Lung (tissue), 12 donors: ENCODE results near the gene PLA2G7. TPM values are rescaled to one million over a fixed set of nuclear protein-coding genes. Genes with fewer than 3 reads are reported as not detected.

Experiments
- ATAC-seq: fragments of 200-7000 bp; cut with Tn5 transposase; one replicate; pipeline ENCODE4 v1.9.1; 2020; ENCODE audit warnings: moderate number of reproducible peaks; ENCODE audit not compliant: insufficient read depth, low FRiP score
- DNase-seq, 3 donors: peaks; one replicate each; pipeline ENCODE4 v3.0.0-alpha.2; 2013 to 2017
- H3K27ac ChIP-seq, 2 donors: one replicate each; pipeline ENCODE4 v1.5.1; 2013; ENCODE audit warnings: mild to moderate bottlenecking in 2 of 2, moderate library complexity in 2 of 2, control low read depth in 1 of 2, inconsistent platforms in 1 of 2, low read depth in 1 of 2, low read length in 1 of 2
- H3K27me3 ChIP-seq, 3 donors: one replicate each; pipeline ENCODE4 v1.5.1; 2013; ENCODE audit warnings: low read length in 2 of 3; ENCODE audit not compliant: control insufficient read depth in 3 of 3, insufficient read depth in 3 of 3
- H3K36me3 ChIP-seq, 4 donors: one replicate each; pipeline ENCODE4 v1.5.1; 2013; ENCODE audit warnings: low read length in 4 of 4, mild to moderate bottlenecking in 1 of 4, moderate library complexity in 1 of 4; ENCODE audit not compliant: control insufficient read depth in 4 of 4, insufficient read depth in 4 of 4
- H3K4me1 ChIP-seq, 5 donors: one replicate each; pipeline ENCODE4 v1.5.1; 2013; ENCODE audit warnings: low read length in 5 of 5, mild to moderate bottlenecking in 2 of 5, moderate library complexity in 1 of 5; ENCODE audit not compliant: control insufficient read depth in 5 of 5, insufficient read depth in 5 of 5
- H3K4me3 ChIP-seq: one replicate; pipeline ENCODE4 v1.5.1; 2013; ENCODE audit warnings: mild to moderate bottlenecking, control low read depth, moderate library complexity
- H3K9ac ChIP-seq, 2 donors: one replicate each; pipeline ENCODE4 v1.5.1; 2013; ENCODE audit warnings: low read length in 2 of 2, control low read depth in 1 of 2; ENCODE audit not compliant: insufficient read depth in 1 of 2
- H3K9me3 ChIP-seq, 4 donors: one replicate each; pipeline ENCODE4 v1.5.1; 2013; ENCODE audit warnings: low read length in 3 of 4, mild to moderate bottlenecking in 1 of 4, moderate library complexity in 1 of 4; ENCODE audit not compliant: control insufficient read depth in 4 of 4, insufficient read depth in 3 of 4
- WGBS, 2 donors: extraction: QIAGEN DNeasy Blood & Tissue Kit; methylation state at CpG; one replicate each; pipeline ENCODE4 v1.1.7; 2013; 5-methylcytosine and 5-hydroxymethylcytosine counted together
- polyA plus RNA-seq, 2 donors: library from polyadenylated mRNA; stranded (reverse); fragments of 200-250 nt; gene quantifications; one replicate each; pipeline ENCODE4 v1.2.1, GENCODE V29; 2013
- total RNA-seq, 2 donors: library from RNA; depleted of rRNA in 1 of 2; stranded (reverse); fragments of >200 nt in 1 of 2; gene quantifications; one replicate each; pipeline ENCODE4 v1.2.1, GENCODE V29; 2014 to 2021
- TF ChIP-seq, protein P1 (sequence below): IDR thresholded peaks from 2 replicates; pipeline ENCODE4 v1.5.1; 2012; ENCODE audit warnings: mild to moderate bottlenecking; ENCODE audit errors: control extremely low read depth, extremely low read depth
- donor health status: control.
- donor health status: control.
- donor health status: Bipolar disorder and iron deficiency.
- donor health status: healthy.
- donor health status: DM: yes; HTN: yes; CAD: no.

The PLA2G7 gene
- total and polyA plus RNA-seq, 4 donors, result 6.7 to 23.4 (median 11.4) TPM

DNA sequence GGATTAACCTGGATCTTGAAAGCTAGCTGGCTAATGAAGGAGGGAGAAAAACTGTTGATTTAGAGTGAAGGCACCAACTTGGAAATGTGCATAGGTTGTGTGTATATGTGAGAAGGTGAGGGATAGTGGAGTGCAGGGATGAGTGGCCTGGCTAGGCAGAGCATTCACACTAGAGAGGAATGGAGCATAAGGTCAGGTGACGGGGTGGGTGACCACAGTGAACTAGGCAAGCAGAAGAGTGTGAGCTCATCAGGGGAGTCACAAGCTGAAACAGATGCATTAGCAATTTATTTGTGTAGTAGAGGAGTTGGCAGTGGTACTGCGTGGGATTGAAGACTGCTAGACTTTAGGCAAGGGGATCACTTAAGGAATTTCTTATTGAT lies 22.0 kb upstream of the PLA2G7 start:
- TF ChIP-seq, protein P1, sequence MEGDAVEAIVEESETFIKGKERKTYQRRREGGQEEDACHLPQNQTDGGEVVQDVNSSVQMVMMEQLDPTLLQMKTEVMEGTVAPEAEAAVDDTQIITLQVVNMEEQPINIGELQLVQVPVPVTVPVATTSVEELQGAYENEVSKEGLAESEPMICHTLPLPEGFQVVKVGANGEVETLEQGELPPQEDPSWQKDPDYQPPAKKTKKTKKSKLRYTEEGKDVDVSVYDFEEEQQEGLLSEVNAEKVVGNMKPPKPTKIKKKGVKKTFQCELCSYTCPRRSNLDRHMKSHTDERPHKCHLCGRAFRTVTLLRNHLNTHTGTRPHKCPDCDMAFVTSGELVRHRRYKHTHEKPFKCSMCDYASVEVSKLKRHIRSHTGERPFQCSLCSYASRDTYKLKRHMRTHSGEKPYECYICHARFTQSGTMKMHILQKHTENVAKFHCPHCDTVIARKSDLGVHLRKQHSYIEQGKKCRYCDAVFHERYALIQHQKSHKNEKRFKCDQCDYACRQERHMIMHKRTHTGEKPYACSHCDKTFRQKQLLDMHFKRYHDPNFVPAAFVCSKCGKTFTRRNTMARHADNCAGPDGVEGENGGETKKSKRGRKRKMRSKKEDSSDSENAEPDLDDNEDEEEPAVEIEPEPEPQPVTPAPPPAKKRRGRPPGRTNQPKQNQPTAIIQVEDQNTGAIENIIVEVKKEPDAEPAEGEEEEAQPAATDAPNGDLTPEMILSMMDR, result no peak
- Histone ChIP-seq H3K36me3 (no peaks in the 10 kb centered on the region), H3K27ac (no peak overlapping the region), H3K27me3 (no peaks in the 10 kb centered on the region), H3K9ac (no peak overlapping the region), H3K9me3 (no peaks in the 10 kb centered on the region), H3K4me3 (no peak overlapping the region), H3K4me1 (peaks cover 0 to 2% (median 0%) of the 10 kb centered on the region in 5 donors)
- 83 to 85% methylated on average over 2 of the region's 2 CpGs for WGBS, 2 donors
- ATAC-seq (no peak), DNase-seq (no peak)

DNA sequence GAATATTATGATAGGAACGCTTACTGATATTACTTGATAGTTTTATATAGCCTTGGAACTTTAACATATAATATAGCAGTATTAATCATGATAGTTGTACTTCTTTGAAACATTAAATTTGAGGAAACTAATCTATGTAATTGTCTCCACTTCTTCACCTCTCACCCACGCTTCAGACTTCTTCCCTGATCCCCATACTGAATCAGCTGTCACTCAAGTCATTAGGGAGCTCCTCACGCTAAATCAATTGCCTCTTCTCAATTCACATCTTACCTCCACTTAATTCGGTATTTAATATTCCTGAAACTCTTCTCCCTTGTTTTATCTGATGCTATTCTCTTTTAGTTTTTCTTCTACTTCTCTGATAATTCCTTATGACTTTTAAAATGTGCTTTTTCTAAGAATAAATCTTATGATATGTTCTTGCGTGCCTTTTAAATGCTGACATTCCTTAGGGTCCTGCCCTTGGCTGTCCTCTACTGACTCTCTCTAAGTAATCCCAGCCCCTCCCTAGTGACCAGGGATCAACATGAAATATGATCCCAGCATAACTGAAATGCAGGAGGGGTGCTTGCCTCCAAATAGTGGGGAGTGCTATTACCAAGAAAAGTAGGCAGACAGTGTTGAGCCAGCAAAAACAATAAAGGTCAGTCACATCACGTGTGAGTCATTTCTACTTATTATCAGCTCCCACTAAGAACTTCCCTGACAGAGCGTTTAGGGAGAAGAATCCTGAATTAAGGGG lies 21.5 kb upstream of the PLA2G7 start:
- Histone ChIP-seq H3K4me1 (peaks cover 0 to 2% (median 0%) of the 10 kb centered on the region in 5 donors), H3K9ac (no peak overlapping the region), H3K27me3 (no peaks in the 10 kb centered on the region), H3K27ac (no peak overlapping the region), H3K9me3 (no peaks in the 10 kb centered on the region), H3K36me3 (no peaks in the 10 kb centered on the region), H3K4me3 (no peak overlapping the region)
- TF ChIP-seq, protein P1, result no peak
- DNase-seq, result no peak
- no peak for ATAC-seq
- 74 to 82% methylated on average over 7 of the region's 7 CpGs for WGBS, 2 donors

DNA sequence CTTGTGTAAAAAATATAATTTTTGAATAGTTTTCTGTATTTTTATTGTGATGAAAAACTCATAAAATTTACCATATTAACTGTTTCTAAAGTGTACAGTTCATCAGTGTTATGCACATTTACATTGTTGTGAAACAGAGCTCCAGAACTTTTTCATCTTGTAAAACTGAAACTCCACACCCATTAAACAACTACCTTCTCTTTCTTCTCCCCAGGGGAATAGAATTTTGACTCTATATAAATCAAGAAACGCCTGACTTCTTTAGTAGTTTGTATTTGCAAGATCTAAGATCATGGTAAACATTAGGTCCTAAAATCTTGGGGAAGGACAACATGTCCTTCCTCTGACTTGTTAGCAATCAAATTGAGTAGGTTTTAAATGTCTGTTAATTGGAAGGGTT lies 20.7 kb upstream of the PLA2G7 start:
- 46 to 55% methylated on average over 1 of the region's 1 CpG for WGBS, 2 donors
- Histone ChIP-seq H3K27me3 (no peaks in the 10 kb centered on the region), H3K4me1 (peaks cover 0 to 2% (median 0%) of the 10 kb centered on the region in 5 donors), H3K36me3 (no peaks in the 10 kb centered on the region), H3K27ac (no peak overlapping the region), H3K4me3 (no peak overlapping the region), H3K9me3 (no peaks in the 10 kb centered on the region), H3K9ac (no peak overlapping the region)
- TF ChIP-seq, protein P1, result no peak
- no peak for DNase-seq
- ATAC-seq, result no peak

DNA sequence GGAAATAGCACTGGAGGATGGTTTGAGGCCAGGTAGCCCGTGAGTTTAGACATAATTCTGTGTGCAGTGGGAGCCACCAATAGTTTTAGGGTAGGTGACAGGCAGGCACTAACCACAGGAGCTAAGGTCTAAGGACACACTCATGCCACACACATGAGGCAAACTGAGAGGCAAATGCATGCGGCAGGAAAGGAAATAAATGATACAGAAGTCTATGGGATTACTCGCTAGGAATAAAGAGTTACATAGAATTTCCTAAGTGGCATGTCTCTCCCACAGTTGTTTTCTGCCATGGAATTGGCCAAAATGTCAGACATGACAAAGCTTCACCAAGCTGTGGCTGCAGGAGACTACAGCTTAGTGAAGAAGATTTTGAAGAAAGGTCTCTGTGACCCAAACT lies 16.5 kb upstream of the PLA2G7 start:
- no peak for DNase-seq
- no peak overlapping the region for H3K9ac ChIP-seq
- TF ChIP-seq, protein P1, result no peak
- H3K36me3 ChIP-seq, result no peaks in the 10 kb centered on the region
- ATAC-seq, result no peak
- no peaks in the 10 kb centered on the region for H3K27me3 ChIP-seq
- no peak overlapping the region for H3K27ac ChIP-seq
- H3K4me3 ChIP-seq, result no peak overlapping the region
- no peaks in the 10 kb centered on the region for H3K9me3 ChIP-seq
- 59 to 90% methylated on average over 3 of the region's 3 CpGs for WGBS, 2 donors
- no peaks in the 10 kb centered on the region for H3K4me1 ChIP-seq
